Astrocyte of the spinal cord (primary cell): Measurements from ENCODE around the gene TPRG1.

Experiments used
- DNase-seq: peaks from one replicate; pipeline ENCODE4 v3.0.0; 2011; ENCODE audit warnings: low read depth, low spot score
- H3K4me3 ChIP-seq: 2 replicates; pipeline ENCODE4 v1.5.1; 2011; ENCODE audit warnings: low read depth, mild to moderate bottlenecking, low read length, moderate library complexity
- in situ Hi-C: cut with HindIII; loops from 2 replicates; pipeline ENCODE4 v1.10.0; 2017; ENCODE audit warnings: low sequenced_read_pairs
- TF ChIP-seq, protein P1 (sequence below): IDR thresholded peaks from 2 replicates; pipeline ENCODE4 v1.5.1; 2012; ENCODE audit warnings: low read depth, mild to moderate bottlenecking, low read length, inconsistent platforms

TPRG1 gene

DNA sequence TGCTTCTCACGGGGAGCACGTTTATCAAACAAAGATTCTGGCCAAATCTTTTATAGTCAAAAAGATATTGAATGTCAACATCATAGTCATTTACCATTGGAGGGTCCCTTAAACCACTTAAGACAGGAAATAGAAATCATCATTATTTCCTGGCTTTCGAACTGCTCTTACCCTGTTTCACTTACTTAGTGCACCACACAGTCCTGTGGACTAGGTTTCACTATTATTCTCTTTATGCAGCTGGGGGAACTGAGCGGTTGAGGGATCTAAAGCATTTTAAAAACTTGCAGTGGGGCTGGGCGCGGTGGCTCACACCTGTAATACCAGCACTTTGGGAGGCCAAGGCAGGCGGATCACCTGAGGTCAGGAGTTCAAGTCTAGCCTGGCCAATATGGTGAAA lies 13.7 kb upstream of the TPRG1 start:
- DNase-seq: no peak
- TF ChIP-seq, protein P1, sequence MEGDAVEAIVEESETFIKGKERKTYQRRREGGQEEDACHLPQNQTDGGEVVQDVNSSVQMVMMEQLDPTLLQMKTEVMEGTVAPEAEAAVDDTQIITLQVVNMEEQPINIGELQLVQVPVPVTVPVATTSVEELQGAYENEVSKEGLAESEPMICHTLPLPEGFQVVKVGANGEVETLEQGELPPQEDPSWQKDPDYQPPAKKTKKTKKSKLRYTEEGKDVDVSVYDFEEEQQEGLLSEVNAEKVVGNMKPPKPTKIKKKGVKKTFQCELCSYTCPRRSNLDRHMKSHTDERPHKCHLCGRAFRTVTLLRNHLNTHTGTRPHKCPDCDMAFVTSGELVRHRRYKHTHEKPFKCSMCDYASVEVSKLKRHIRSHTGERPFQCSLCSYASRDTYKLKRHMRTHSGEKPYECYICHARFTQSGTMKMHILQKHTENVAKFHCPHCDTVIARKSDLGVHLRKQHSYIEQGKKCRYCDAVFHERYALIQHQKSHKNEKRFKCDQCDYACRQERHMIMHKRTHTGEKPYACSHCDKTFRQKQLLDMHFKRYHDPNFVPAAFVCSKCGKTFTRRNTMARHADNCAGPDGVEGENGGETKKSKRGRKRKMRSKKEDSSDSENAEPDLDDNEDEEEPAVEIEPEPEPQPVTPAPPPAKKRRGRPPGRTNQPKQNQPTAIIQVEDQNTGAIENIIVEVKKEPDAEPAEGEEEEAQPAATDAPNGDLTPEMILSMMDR: no peak
- in situ Hi-C loops: no loop called here
- H3K4me3 ChIP-seq: no peak overlapping the region

DNA sequence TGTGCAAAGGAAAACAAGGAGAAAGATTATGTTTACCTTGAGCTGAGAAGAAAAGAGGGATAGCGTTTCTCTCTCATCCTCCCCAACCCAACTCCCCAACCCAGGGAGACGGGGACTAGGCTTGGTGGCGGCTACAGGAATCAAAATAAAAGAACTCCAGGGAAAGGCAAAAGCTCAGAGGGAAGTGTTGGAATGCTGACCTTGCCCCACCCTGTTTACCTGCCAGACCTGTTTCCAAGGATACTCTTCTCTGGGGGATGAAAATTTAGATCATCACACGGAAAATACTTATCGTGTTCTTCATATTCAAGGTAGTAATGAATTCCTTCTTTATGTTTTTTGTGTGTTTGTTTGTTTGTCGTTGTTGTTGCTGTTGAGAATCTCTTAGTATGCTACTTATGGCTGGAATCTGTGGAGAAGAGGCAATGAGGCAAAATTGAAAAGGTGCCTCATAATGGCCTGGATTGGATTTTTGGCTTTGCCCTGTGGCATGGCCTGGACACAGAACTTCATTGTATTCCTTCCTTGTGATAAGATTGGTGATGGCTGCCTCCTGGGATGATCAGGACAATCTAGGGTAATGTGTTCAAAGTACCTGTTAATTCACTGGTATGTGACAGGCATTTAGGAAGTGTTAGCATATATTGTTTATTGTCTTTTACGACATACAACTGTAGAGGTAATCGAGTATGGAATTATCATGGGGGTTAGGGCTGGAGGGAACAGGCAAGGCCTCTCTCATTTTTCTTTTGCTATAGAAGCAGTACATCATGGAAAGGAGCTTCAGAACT lies 11.1 kb upstream of the TPRG1 start:
- in situ Hi-C loops: no loop called here
- H3K4me3 ChIP-seq: no peak overlapping the region
- DNase-seq: no peak
- TF ChIP-seq, protein P1: no peak

DNA sequence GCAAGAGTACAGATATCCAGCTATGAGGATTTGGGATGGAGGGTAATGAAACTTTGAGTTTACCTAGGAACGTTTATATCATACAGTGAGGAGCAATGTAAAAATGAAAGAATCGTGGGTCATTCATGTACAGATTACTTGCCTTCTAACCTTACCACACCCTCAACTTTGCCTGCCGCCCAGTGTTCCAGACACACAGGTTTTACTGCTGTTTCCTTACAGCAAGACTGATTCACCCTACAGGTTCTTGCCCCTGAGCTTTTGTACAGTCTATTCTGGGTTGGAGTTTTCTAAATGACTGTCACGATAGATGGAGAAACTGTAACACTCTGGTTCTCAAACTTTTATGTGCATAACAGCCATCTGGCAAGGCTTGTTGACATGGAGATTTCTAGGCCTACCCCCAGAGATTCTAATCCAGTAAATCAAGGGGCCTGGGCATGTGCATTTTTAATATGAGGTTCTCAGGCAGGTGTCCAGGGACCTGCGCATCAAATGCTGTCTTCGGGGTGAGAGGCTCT lies 6.6 kb upstream of the TPRG1 start:
- H3K4me3 ChIP-seq: no peak overlapping the region
- in situ Hi-C loops: no loop called here
- TF ChIP-seq, protein P1: no peak
- DNase-seq: no peak

DNA sequence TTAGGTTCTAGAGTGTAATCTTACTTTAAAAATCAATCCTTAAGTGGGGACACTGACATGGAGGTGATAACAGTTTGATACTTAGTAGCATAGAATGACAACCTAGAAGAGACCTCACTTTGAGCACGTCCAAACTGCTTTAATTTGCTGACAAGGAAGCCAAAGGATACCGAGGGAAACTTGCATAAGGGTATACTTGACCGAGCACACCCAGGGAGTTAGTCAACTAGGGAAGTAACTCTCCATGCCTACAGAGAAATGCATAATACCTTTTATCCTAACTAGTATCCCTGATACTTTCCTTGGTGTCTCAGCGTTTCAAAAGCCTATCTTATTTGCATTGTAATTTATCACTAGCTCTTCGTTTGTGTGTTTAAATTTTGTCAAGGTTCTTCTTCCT lies 5.5 kb upstream of the TPRG1 start:
- no peak for DNase-seq
- no peak overlapping the region for H3K4me3 ChIP-seq
- TF ChIP-seq, protein P1: no peak
- in situ Hi-C loops: no loop called here

DNA sequence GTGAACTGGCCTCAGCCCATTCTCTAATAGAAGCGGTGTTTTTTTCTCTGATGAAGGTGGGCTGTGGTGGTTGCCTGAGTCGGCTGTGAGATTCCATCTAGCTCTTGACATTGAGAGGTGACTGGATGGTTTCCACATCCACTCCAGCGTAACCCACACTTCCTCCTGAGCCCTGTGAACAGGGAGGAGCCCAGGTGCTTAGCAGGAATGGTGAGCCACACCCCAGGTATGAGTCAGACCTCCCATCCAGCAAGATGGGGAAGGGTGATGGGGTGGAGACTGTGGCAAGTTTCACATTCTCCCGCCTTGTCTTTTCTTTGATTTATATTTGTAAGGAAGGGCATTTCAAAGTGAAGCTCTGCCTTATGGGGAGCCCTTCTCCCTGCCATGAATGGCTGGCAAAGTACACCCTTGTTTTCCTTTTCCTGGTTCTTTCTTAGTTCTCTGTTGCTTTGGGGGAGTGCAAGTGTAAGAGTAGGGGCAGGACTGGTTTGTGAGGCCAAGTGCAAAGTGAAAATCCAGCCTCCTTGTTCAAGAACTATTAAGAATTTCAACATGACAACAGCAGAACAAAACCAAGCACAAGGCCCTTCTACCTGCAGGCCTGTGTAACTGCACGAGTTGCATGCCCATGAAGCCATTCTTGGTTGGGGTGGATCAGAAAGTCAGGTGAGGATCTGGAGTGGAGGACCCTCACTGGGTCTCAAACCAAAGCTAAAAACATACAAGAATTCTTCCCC lies 4.6 kb upstream of the TPRG1 start:
- TF ChIP-seq, protein P1: no peak
- in situ Hi-C loops: no loop called here
- no peak for DNase-seq
- no peak overlapping the region for H3K4me3 ChIP-seq

DNA sequence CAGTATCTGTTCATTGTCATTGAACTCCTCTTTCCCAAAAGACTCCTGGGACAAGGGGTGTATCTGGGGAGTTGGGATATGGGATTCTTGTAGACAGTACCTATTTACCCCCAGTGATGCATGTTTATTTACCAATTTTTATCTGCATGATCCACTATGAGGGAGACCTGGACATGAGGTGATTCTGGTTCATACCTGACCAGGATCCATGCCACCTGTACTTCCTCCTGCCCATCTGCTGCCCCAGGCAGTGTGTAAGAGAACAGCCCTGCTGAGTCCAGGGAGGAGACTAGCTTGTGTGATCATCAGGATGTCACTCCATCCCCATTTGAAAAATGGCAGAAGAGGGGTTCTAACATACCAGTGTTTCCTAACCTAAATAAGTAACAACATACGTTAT lies 3.1 kb upstream of the TPRG1 start:
- in situ Hi-C loops: no loop called here
- TF ChIP-seq, protein P1: no peak
- DNase-seq: no peak
- no peak overlapping the region for H3K4me3 ChIP-seq
